CD4-positive, alpha-beta T cell treated with Interleukin-1 beta for 1 hour (primary cell): ENCODE data around the gene GNS.
A peak's percentile ranks its signal among the peaks of the same experiment; 100 is the strongest.

ENCODE experiments used
- DNase-seq, 2 donors: peaks; one replicate each; pipeline ENCODE4 v3.0.0-alpha.2; 2020 to 2022

Gene GNS

DNA sequence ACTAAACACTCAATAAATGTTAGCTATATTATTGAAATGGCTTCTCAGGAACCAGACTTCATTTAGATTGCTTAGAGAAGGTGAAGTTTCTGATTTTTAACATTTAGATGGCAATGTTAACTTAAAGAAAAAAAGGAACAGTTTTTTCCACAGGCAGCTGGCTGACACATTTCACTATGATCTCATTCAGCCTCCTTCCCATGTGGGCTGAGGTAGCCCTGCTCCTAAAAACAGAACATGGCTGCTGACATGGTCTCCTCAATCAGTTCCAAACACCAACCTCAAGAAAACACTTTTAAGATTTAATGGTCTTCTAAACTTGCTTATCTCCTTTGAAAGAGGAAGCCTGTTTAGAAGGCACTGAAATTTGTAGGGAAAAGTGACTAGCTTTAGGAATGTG lies 23.8 kb downstream of the GNS start:
- no peak for DNase-seq

DNA sequence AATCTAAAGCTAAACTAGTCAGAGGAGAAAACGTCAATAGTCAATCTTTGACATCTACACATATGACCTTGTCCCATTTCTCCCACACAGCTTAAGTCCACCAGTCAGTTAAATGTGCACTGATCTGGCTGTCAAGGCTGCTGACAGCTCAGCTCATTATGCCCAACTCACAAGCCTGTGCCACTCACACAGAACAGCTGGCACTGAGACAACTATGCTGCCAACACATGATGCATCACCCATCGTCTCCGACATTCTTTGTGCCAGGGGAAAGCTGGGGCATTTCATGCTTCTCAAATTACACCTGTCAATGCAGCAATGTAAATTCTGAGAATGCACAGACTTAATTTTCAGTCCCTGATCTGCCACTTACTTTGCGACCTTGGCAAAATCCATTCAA lies 25.3 kb downstream of the GNS start:
- no peak for DNase-seq

DNA sequence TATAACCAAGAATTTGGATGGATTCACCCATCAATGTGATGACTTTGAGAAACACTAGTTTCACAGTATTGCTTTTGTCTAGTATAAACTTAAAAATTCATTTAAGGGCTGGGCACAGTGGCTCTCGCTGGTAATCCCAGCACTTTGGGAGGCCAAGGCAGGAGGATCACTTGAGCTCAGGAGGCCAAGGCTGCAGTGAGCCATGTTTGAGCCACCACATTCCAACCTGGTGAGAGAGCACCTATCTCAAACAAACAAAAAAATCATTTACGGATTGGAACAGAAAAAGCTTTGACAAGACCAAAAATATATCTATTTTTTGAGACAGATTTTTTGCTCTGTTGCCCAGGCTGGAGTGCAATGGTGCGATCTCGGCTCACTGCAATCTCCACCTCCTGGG lies 27.5 kb downstream of the GNS start:
- no peak for DNase-seq

DNA sequence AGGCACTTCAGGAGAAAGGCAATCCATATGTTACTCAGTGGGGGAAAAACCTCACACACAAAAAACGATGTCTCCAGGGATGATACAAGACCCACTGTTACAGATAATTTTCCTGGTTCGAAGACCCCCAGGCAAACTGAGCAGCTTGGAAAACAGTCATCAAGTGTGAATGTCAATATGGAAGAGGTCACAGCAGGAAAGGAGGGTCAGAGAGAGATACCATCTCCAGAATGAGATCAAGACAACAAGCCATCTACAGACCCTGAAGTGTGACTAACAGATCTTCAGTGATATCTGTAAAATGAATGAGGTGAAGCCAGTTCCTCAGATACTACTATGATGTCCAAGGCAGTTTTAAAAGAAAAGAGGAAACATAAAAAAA lies 28.6 kb downstream of the GNS start:
- DNase-seq: no peak

DNA sequence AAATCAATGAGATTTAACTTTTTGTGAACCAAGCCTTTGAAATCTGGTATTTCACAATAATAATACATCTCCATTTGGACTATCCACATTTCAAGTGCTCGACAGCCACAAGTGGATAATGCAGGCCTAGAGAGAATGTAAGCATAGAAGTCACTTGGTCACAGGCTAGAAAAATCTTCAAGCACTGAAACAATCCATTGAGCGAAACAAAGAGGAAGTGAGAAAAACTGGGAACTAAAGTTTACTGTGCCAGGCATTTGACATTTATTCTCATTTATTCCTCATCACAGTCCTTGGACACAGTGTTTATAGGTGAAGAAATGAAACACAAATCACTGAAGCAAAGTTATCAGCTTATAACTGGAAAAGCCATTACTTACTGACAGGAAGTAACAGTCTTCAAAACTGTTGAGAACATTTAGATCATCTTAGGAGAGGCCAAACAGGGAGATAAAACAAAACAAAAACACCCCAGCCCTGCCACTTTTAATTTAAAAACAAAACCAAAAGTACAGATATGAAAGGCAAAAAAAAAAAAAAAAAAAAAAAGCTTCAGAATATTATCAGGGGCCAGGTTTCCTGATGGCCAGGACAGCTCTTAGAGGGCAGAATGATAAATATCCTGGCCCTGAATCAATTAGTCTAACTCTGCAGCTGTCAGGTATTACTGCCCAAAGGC lies 29.2 kb downstream of the GNS start:
- DNase-seq: peak in 1 of 2 donors; percentile 38

DNA sequence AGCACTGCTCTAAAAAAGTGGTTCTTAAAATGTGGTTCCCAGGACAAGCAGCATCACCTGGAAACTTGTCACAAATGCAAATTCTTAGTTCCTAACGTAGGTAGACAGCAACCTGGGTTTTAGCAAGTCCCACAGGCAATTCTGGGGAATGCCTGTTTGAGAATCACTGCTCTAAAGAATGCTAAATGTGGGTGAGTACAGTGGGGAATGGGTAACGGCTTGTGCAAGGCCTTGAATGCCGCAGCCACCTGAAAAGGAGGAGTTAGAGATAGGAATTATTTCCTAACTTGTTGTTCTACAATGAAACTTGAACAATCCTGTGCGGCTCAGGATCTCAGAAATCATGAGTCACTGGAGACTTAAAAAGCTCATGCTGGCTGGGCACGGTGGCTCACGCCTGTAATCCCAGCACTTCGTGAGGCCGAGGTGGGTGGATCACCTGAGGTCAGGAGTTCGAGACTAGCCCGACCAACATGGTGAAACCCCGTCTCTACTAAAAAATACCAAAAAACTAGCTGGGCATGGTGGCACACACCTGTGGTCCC lies 34.9 kb downstream of the GNS start:
- DNase-seq: no peak

DNA sequence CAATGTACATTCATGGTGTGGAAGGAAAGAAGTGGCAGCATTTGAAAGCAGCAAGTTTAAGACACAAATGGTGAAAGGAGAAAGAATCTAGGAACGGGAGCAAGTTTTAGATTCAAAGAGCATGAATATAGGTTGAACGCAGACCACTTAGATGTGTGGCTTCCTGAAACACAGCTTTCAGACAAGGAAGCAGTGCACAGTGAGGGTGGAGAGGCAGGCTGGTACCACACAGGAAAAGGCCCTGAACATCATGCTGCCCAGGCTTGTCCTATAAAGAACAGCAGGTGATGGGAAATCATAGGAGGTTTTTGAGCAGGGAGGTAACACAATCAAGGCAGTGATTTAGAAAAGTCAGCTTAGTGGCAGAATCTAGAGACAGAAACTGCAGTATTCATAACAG lies 35.6 kb downstream of the GNS start:
- no peak for DNase-seq

DNA sequence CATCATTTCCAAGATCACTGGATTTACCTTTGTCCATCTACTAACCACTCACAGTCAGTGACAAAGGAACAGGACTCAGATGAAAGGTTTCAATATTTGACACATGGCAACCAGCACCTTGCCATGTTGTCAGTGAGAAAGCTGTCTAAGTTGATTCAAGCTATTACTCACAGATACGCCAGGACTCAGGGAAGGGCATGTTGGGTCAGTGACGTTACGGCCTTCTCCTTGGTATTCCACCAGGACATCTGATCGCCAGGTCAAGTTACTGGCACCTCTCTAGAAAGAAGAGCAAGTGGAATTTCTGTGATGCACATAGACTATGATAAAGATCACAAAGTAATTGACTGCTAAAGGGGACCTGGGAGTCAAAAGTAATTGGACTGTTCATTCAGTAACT lies 36.4 kb downstream of the GNS start:
- DNase-seq: no peak

DNA sequence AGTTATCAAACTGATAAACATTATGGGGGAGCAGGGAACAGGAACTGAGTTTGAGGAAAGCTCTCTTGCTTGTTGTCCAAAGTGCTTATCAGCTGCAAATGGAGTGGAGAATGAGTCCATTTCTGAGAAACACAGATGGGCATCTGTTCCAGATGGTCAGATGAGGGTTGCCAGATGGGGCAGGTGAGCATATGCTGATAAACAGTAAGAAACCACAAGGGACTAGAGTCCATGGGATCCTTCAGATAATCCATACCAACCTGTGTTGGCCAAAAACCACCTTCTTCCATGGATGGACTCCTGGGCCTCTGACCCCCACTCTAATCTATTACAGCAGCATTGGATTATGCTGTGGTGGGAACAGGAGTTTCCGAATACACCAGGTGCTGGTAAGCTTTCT lies 38.3 kb downstream of the GNS start:
- DNase-seq: no peak

DNA sequence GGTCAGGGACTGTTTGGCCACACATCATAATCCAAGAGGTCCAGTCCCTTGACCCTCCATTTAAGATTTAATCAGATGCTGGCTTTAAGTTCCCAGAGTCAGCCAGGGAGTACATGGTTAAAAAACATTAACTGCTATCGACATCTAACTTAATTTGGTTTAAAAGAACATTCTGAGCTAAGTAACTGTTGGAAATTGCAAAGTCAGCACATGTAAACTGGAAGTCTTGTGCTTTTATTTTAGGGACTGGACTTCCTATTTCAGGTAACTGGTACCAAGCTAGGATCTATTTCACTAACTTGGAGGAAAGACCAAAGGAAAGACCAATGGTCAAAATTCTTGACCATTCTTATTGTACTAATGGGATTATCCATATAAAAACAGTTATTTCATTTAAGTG lies 40.6 kb downstream of the GNS start:
- DNase-seq: no peak

DNA sequence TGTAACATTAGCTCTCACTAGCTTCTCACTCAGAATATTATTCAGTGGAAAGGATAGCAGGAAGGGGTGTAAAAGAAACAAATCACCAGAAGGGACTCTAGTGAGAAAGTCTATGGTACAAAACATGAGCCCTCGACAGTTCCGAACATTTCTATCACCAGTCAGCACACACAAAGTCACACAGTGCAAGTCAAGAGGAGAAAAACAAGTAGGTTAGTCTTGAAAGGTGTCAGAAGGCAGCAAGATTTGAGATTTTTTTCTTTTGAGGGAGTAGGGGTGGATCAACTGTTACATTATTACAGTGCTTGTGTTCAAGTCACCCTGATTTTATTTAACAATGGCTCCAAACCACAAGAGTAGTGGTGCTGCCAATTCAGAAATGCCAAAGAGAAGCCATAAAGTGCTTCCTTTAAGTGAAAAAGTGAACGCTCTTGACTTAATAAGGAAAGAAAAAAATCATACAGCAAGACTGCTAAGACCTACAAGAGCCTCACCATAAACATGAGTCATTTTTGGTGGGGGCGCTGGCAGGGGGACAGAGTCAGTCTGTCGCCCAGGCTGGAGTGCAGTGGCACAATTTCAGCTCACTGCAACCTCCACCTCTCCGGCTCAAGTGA lies 42.3 kb downstream of the GNS start:
- DNase-seq: no peak

DNA sequence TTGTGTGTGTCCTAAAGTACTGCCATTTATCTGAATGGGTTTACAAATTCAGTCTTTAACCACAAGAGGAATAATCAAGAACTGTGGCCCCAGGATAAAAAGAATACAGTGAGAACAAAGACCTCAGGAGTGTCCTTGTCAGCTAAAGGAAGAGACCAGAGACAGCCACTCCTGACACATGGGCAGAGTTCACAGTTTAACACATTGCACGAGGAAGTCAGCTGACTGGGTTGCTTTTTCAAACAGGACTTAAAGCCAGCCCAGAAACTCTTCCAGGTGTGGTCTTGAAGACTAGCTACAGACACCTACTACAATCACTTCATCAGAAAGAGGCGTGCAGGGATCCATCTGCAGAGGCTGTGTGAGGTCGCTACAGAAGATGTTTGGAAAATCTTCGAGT lies 42.8 kb downstream of the GNS start:
- DNase-seq: no peak

DNA sequence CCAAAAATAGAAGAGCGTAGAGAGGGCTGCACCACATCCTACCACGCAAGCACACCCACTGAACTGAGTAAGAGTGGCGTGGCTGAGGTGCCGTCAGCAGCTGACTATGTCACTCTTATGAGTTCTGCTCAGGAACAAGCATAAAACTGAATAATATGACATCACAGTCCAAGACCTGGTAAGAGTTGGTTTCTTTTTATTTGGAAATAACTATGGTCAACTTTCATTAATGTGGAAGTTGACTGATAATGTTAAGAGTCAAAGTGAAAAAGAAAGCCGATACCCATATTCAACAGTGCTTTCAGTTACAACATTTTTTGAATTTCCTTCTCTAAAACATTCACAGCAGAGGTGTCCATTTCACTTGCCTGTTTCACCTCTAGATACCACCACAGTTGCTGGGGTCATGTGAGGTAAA lies 44.6 kb downstream of the GNS start:
- DNase-seq: peak; percentile 45 to 62

DNA sequence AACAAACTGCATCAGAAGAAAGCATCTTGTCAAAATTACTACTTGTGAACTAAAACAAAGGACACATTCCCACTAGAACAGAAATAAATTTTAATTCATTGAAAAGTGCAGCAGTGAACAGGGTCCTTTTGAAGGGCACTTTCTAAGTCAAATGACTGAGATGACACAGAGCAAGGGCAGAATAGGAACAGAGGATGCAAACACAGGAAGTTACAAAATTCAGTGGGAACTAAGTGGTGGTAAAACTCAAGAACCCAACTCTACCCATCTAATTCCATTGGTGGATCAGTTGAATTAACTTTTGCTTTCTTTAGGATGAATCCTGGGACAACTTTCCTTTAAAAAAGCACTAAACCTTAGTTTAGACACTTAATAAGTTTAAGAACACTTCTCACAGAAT lies 45.8 kb downstream of the GNS start:
- no peak for DNase-seq

DNA sequence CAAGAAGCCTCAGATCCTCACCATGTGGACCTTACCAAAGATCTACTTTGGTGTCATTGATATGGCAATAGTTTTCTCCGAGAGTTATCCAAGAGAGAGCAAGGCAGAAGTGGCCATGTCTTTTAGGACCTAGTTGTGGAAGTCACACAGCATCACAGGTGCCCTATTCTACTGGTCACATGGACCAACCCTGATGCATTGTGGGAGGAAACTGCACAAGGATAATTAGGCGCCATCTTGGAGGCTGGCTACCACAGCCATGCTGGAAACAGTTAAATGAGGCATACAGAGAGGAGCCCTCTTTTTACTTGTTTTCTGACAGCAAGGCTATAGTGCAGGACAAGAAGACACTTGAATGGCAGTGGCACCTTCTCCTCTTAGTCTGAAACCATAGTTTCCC lies 49.8 kb downstream of the GNS start:
- DNase-seq: no peak

DNA sequence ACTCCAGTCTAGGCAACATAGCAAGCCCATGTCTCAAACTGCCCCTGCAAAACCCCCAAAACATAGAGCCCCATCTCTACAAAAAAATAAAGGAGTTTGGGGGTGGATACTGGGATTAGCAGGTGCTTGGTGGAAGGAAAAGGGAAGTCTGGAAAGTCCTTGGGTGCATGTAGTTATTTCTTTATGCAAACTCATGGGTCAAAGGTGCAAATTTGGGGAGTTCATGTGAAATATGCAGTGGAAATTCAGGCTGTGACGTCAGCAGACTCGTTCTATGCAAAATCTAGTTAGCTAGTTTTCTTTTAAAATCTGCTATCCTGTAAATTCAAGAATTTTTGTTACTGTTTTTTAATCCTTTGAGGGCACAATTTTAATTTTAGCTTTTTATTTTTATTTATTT lies 51.3 kb downstream of the GNS start:
- DNase-seq: no peak

DNA sequence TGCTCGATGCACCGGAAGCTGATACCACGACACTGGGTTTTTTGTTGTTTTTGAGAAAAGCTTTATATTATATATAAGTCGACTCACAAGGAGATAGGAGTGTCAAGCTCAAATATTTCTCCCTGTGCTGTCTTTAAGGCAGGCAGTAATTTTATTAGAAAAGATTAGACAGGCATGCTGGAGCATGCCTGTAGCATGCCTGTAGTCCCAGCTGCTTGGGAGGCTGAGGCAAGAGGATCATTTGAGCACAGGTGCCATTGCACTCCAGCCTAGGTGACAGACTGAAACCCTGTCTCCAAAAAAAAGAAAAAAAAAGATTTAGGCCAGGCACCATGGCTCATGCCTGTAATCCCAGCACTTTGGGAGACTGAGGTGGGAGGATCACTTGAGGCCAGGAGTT lies 51.8 kb downstream of the GNS start:
- no peak for DNase-seq

DNA sequence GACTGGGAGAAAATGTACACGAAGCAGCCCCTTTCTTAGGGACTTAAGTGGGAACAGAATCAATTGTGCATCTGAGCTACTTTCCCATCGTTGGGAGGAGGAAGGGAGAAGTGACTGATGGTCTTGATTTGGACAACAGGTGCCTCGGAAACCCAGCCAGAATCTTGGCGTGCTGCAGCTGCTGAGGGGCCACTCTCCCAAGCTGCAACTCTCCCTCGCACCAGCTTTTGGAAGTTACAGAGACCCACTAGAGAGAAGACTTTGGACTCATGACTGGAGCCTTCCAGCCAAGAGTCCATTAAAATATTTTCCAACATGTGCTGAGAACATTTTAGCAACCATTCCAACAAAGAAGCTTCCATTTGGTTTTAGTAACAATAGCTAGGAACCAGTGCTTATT lies 52.3 kb downstream of the GNS start:
- no peak for DNase-seq

DNA sequence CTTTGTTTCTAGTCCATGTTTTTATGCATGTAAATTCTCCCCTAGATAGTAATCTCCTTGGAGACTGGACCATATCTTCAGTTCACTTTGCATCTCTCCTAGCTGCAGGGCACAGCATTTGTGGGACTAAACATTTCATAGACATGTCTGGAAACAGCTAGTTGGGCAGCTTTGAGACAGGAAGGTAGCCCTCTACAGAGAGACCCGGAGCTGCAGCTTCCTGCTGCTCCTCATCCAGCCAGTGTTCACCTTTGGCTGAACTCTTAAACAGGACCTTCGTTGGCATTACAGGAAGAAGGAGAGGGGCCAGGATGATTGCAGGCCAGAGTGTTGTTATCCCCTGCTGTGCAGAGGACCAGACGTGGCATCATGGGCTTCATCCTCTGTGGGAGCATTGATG lies 52.9 kb downstream of the GNS start:
- DNase-seq: no peak

DNA sequence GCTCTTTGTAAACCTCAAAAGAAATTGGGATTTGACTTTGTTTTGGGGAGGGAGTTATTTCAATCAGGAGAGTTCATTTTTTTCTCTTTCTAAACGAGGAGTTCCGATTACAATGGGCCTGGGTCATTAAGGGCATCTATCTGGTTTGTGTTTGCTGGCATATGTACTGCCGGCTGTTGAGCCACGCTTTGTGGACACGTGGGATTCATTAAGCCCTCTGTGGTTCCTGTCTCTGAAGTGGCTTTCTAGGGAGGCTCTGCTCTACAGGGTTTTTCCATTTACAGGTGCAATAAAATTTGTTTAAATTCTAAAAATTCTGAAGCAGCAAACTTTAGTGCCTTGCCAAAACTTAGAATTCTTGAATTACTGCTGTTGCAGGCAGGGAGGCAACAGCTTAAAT lies 57.9 kb downstream of the GNS start:
- no peak for DNase-seq

DNA sequence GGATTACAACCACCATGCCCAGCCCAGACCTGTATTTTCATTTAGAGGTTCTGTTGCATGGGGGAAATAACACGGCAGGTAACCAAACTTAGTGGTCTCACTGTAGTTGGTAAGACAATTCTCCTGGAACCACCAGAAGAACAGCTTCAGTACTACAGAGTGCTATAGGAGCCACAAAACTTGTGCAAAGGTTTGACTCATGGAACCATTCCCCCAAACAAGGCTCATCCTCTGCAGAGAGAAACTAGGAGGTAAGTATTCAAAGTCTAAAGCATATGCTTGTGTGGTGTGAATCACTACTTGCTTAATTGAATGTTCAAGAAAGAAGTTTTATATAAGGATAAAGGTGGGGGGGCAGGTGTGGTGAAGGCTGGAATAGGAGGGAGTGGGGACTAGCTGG lies 58.7 kb downstream of the GNS start:
- DNase-seq: no peak

DNA sequence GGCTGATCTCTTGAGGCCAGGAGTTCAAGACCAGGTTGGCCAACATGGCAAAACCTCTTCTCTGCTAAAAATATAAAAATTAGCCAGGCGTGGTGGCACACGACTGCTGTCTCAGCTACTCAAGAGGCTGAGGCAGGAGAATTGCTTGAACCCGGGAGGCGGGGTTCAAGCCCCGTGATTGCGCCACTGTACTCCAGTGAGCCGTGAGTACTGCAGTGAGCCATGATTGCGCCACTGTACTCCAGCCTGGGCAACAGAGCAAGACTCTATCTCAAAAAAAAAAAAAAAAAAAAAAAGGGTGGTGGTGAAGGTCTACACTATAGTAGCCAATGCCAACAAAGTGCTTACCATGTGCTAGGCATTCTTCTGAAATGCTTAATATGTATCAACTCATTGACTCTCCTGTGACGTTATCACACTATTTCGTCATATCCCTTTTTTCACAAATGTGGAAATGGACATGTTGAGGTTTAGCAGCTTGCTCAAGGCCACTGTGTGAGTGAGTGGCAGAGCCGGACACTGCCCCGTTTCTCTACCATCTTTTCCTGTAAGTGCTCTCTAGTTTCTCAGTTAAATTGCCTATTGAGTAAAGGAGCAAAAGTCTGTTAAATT lies 59.6 kb downstream of the GNS start:
- DNase-seq: peak in 1 of 2 donors; percentile 53

DNA sequence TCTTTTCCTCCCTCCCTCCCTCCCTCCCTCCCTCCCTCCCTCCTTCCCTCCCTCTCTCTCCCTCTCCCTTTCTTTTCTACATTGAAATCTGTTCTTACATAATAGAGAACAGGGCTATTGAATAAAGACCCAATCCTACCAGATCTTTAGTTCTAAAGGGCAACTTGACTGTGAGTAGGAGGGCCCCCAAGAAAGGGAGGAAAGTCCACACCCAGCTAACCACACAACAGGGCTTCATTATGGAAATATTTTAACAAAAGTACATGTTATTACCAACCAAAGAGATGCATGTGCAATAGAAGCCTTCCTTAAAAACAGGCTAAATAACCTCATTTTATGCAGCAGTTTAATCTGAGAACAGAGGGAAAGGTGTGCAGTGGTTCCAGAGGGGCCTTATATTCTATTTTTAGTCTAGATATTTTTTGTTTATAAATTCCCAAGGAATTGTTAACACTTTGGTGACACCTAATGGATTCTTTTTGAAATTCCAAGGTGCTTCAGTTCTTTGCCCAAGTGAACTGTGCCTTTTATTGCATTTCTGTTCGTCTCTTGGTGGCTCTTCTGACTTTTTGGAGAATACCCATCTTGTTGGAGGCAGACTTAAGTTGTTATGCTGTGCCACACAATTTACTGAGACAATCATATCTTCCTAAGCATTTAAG lies 63.0 kb downstream of the GNS start:
- DNase-seq: no peak

DNA sequence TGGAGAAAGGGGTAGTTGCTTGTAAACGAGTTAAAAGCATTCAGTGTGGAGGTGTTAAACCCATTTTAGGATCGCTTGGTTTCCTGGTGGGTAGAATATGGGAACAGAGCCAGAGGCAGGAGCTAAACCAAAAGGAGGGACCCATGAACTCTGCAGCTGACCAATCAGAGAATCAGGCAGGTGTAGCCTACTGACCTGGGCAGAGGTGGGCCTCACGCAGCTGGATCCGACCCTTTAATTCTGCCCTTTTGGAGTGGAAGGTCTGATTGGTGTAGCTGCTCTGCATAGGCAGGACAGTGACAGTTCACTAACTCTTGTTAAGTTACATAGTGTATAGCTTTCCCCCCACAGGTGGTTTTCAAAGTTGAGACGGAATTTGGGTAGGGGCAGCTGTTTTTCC lies 63.7 kb downstream of the GNS start:
- no peak for DNase-seq
